A673 (cell line): ENCODE data around the gene F3. TPM values are rescaled to one million over a fixed set of nuclear protein-coding genes. Genes with fewer than 3 reads are reported as not detected.

Experiments used
- BruUV-seq: library from RNA; stranded (reverse); fragments of 400-500 nt; replicated peaks from 2 replicates; lab custom pipeline; 2021; lab: Mats Ljungman, UMichigan
- CTCF ChIA-PET: fragments of 300-600 bp; sonication (Branson Sonifier 250); formaldehyde crosslinking; loops from one replicate; lab custom pipeline; 2022; ENCODE audit warnings: antibody characterized with exemption; lab: Charles Lee
- POLR2A ChIA-PET: fragments of 300-600 bp; sonication (Branson Sonifier 250); formaldehyde crosslinking; loops from one replicate; lab custom pipeline; 2022; ENCODE audit warnings: antibody characterized with exemption; ENCODE audit not compliant: low non-redundant PET; lab: Charles Lee
- DNase-seq: peaks from one replicate; pipeline ENCODE4 v3.0.0-alpha.2; 2015; ENCODE audit warnings: low spot score
- H3K27ac ChIP-seq: fragments of 200-600 bp; sonication (generic); 2 replicates; pipeline ENCODE4 v1.5.1; 2016; ENCODE audit warnings: mixed run types, low read depth, mild to moderate bottlenecking, mixed read lengths, antibody characterized with exemption, low read length; ENCODE audit not compliant: poor library complexity, severe bottlenecking
- H3K27me3 ChIP-seq: fragments of 200-600 bp; sonication (generic); replicated peaks from 2 replicates; pipeline ENCODE4 v1.6.1; 2017; ENCODE audit warnings: mixed run types, low read depth, mild to moderate bottlenecking, mixed read lengths, antibody characterized with exemption, low read length; ENCODE audit not compliant: insufficient read depth, poor library complexity
- H3K36me3 ChIP-seq: fragments of 200-600 bp; sonication (generic); 2 replicates; pipeline ENCODE4 v1.6.1; 2016; ENCODE audit warnings: mixed run types, mild to moderate bottlenecking, mixed read lengths, antibody characterized with exemption, low read length; ENCODE audit not compliant: insufficient read depth, poor library complexity, severe bottlenecking
- H3K4me1 ChIP-seq: fragments of 200-600 bp; sonication (generic); 2 replicates; pipeline ENCODE4 v1.6.1; 2017; ENCODE audit warnings: mixed run types, mild to moderate bottlenecking, mixed read lengths, antibody characterized with exemption, low read length; ENCODE audit not compliant: insufficient read depth, poor library complexity, severe bottlenecking
- H3K4me3 ChIP-seq: fragments of 200-600 bp; sonication (generic); 2 replicates; pipeline ENCODE4 v1.5.1; 2016; ENCODE audit warnings: low read depth, mixed run types, mild to moderate bottlenecking, mixed read lengths, low read length; ENCODE audit not compliant: poor library complexity, severe bottlenecking
- H3K9me3 ChIP-seq: fragments of 200-600 bp; sonication (generic); 2 replicates; pipeline ENCODE4 v1.6.1; 2016; ENCODE audit warnings: mixed run types, low read depth, mild to moderate bottlenecking, mixed read lengths, antibody characterized with exemption, low read length; ENCODE audit not compliant: poor library complexity, severe bottlenecking
- EZH2 ChIP-seq: fragments of 200-600 bp; sonication (generic); IDR thresholded peaks from 2 replicates; pipeline ENCODE4 v1.6.1; 2017; ENCODE audit warnings: borderline replicate concordance, low read depth, mild to moderate bottlenecking, mixed read lengths, antibody characterized with exemption, low read length; ENCODE audit not compliant: poor library complexity, severe bottlenecking
- intact Hi-C: fragments of 100-400 bp; cut with micrococcal nuclease; formaldehyde crosslinking; loops from one replicate; pipeline ENCODE4 v1.10.0; 2022; ENCODE audit not compliant: unreplicated experiment
- total RNA-seq: library from RNA; stranded (reverse); gene quantifications from 2 replicates; pipeline ENCODE4 v1.2.3, GENCODE V29; 2021
- TF ChIP-seq, protein P1 (sequence below): fragments of 300-800, 200-600 bp; sonication (generic); conservative IDR thresholded peaks from 2 replicates; pipeline ENCODE4 v1.5.1; 2017; ENCODE audit warnings: low read depth, mild to moderate bottlenecking, antibody characterized with exemption, low read length, moderate library complexity, mixed read lengths

The F3 gene
- total RNA-seq, 1 experiment from 2014 or later: 5.6 TPM

DNA sequence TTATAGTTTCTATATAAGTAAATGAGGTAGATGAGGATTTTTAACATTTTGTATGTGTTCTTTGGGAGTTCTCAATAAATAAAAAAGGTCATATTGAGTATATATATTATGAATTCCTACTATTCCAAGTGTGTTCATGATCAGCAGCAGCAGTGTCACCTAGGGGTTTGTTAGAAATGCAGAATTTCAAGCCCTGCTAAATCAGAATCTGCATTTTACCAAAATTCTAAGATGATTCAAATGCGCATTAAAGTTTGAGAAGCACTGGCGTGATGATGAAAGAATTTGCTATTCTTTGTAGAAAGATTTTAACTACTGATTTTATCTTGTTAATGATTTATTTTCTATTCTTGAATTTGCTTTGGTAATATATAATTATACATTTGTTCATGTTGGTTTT, 28.7 kb downstream of the F3 start:
- ChIA-PET CTCF (interaction anchor here (0.6 kb wide), 1 partner anchor 288 kb away, joined by 3 read pairs; no protein-coding TSS in a partner anchor), POLR2A (no interaction called here)
- no peak overlapping the region for H3K27ac ChIP-seq
- no peaks in the 10 kb centered on the region for H3K4me1 ChIP-seq
- no peak for DNase-seq
- intact Hi-C loops: no loop called here
- H3K36me3 ChIP-seq: no peaks in the 10 kb centered on the region
- no peaks in the 10 kb centered on the region for H3K9me3 ChIP-seq
- no peak for TF ChIP-seq EZH2
- TF ChIP-seq, protein P1, sequence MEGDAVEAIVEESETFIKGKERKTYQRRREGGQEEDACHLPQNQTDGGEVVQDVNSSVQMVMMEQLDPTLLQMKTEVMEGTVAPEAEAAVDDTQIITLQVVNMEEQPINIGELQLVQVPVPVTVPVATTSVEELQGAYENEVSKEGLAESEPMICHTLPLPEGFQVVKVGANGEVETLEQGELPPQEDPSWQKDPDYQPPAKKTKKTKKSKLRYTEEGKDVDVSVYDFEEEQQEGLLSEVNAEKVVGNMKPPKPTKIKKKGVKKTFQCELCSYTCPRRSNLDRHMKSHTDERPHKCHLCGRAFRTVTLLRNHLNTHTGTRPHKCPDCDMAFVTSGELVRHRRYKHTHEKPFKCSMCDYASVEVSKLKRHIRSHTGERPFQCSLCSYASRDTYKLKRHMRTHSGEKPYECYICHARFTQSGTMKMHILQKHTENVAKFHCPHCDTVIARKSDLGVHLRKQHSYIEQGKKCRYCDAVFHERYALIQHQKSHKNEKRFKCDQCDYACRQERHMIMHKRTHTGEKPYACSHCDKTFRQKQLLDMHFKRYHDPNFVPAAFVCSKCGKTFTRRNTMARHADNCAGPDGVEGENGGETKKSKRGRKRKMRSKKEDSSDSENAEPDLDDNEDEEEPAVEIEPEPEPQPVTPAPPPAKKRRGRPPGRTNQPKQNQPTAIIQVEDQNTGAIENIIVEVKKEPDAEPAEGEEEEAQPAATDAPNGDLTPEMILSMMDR: no peak
- BruUV-seq: no TSS peak
- no peak overlapping the region for H3K4me3 ChIP-seq
- no peaks in the 10 kb centered on the region for H3K27me3 ChIP-seq

DNA sequence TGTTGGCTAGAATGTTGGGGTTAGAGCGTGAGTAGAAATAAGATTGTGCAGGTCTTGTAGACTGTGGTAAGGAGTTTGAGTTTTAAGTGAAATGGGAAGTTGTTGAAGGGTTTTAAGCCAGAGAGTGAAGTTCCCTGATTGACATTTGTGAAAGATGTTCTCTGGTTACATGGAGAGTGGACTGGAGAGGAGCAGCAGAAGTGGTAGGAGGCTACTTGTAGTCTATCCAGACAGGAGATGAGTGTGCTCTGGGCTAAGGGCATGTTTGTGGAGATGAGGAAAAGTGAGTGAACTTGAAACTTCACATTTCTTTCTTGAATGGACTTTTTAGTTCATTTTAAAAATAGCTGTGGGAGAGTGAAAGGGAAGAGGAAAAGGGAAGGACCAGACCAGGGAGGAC, 37.0 kb downstream of the F3 start:
- CTCF ChIA-PET: no interaction called here
- Histone ChIP-seq H3K27me3 (no peaks in the 10 kb centered on the region), H3K4me1 (no peaks in the 10 kb centered on the region), H3K36me3 (peaks cover 7% of the 10 kb centered on the region), H3K27ac (no peak overlapping the region), H3K4me3 (no peak overlapping the region), H3K9me3 (no peaks in the 10 kb centered on the region)
- intact Hi-C loops: no loop called here
- TF ChIP-seq, protein P1: no peak
- TF ChIP-seq EZH2: no peak
- no peak for DNase-seq
- BruUV-seq: no TSS peak
- POLR2A ChIA-PET: no interaction called here

- intact Hi-C loops: no loop called here
- no peak for DNase-seq
- POLR2A ChIA-PET: interaction anchor here (0.7 kb wide), 1 partner anchor 351 kb away, joined by 3 read pairs; no protein-coding TSS in a partner anchor
- Histone ChIP-seq H3K4me1 (no peaks in the 10 kb centered on the region), H3K27ac (no peak overlapping the region), H3K4me3 (no peak overlapping the region), H3K27me3 (no peaks in the 10 kb centered on the region), H3K9me3 (no peaks in the 10 kb centered on the region), H3K36me3 (peaks cover 7% of the 10 kb centered on the region)
- no TSS peak for BruUV-seq
- CTCF ChIA-PET: no interaction called here
- TF ChIP-seq EZH2: no peak
- TF ChIP-seq, protein P1: no peak
Measured at GRCh38 chr1:94503153-94503552, 38.4 kb downstream of the F3 start.
